OCI-LY3 (cell line): ENCODE data around the gene SIVA1.

ENCODE experiments used
- H2AFZ ChIP-seq: fragments of 200-600, 300-600 bp; shearing (Covaris generic); 2 replicates; pipeline ENCODE4 v1.6.0; 2014; ENCODE audit warnings: antibody characterized with exemption, low read depth, low read length
- H3K27ac ChIP-seq: fragments of 200-600, 300-600 bp; sonication (generic); 2 replicates; pipeline ENCODE4 v1.5.1; 2014; ENCODE audit warnings: mild to moderate bottlenecking, low read length, moderate library complexity, mixed read lengths
- H3K27me3 ChIP-seq: fragments of 200-600, 300-600 bp; sonication (generic); 2 replicates; pipeline ENCODE4 v1.6.1; 2014; ENCODE audit warnings: low read depth, low read length, mixed read lengths
- H3K36me3 ChIP-seq: fragments of 200-600, 300-600 bp; sonication (generic); replicated peaks from 2 replicates; pipeline ENCODE3; 2014; ENCODE audit warnings: low read depth, low read length, mixed read lengths
- H3K4me1 ChIP-seq: fragments of 300-600, 200-600 bp; sonication (generic); 2 replicates; pipeline ENCODE4 v1.6.1; 2014; ENCODE audit warnings: low read length, mixed read lengths
- H3K4me2 ChIP-seq: fragments of 200-600, 300-600 bp; sonication (generic); 2 replicates; pipeline ENCODE4 v1.6.1; 2014; ENCODE audit warnings: low read length, mixed read lengths
- H3K4me3 ChIP-seq: fragments of 300-600, 200-600 bp; sonication (generic); 2 replicates; pipeline ENCODE4 v1.5.1; 2014; ENCODE audit warnings: antibody characterized with exemption, mild to moderate bottlenecking, low read length, moderate library complexity
- H3K79me2 ChIP-seq: fragments of 300-600, 200-600 bp; shearing (Covaris generic); 2 replicates; pipeline ENCODE4 v1.6.1; 2014; ENCODE audit warnings: mild to moderate bottlenecking, low read length, mixed read lengths
- H3K9ac ChIP-seq: fragments of 300-600, 200-600 bp; shearing (Covaris generic); 2 replicates; pipeline ENCODE4 v1.6.0; 2014; ENCODE audit warnings: mild to moderate bottlenecking, low read length, moderate library complexity
- H3K9me3 ChIP-seq: fragments of 200-600, 300-600 bp; shearing (Covaris generic); 2 replicates; pipeline ENCODE4 v1.6.1; 2014; ENCODE audit warnings: low read length, mixed read lengths; ENCODE audit not compliant: insufficient read depth
- H4K20me1 ChIP-seq: fragments of 200-600, 300-600 bp; sonication (generic); 2 replicates; pipeline ENCODE4 v1.6.1; 2016; ENCODE audit warnings: low read length, mixed read lengths; ENCODE audit not compliant: insufficient read depth
- CTCF ChIP-seq: fragments of 200-600, 300-600 bp; sonication (generic); IDR thresholded peaks from 2 replicates; pipeline ENCODE4 v1.5.1; 2014; ENCODE audit warnings: antibody characterized with exemption, low read length, low read depth
- EZH2phosphoT487 ChIP-seq: fragments of 200-600 bp; shearing (Covaris generic); IDR thresholded peaks from 2 replicates; pipeline ENCODE4 v1.6.1; 2018; ENCODE audit warnings: antibody characterized with exemption, mixed run types, low read depth

Gene SIVA1

DNA sequence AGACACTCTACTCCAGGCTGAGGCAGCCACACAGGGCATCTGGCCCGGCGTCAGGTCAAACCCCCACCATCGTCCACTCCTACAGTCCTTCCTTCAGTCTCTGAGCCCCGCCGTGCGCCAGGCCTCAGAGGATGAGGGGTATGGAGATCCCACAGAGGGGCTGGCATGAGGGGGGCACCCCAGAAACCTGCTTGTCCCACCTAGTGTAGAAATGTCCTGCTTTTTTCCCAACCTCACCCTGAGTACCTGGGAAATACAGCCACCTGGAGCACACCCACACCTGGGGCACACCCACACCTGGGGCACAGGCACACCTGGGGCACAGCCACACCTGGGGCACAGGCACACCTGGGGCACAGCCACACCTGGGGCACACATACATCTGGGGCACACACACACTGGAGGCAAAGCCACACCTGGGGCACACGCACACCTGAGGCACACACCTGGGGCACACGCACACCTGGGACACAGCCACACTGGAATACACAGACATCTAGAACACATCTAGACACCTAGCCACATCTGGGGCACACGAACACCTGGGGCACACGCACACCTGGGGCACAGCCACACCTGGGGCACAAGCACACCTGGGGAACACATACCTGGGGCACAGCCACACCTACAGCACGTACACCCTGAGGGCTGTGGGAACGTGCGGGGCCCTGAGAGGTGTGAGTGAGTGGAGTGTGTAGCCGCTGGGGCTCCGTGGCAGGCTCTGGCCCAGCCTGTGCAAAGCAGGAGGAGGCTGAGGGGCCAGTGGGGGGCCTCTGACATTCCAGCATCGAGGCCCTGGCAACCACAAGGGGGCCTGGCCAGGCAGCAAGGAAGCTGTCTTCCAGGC is 24.2 kb downstream of the SIVA1 start:
- H3K9ac ChIP-seq = no peak overlapping the region
- H3K4me3 ChIP-seq = no peak overlapping the region
- H3K9me3 ChIP-seq = no peaks in the 10 kb centered on the region
- no peak overlapping the region for H3K4me2 ChIP-seq
- H4K20me1 ChIP-seq = peaks cover 4% of the 10 kb centered on the region; the same call in 1 of the 2 replicates
- peaks cover 21% of the 10 kb centered on the region for H3K36me3 ChIP-seq
- no peaks in the 10 kb centered on the region for H3K79me2 ChIP-seq
- H3K4me1 ChIP-seq = no peaks in the 10 kb centered on the region
- no peak for TF ChIP-seq EZH2phosphoT487
- TF ChIP-seq CTCF = no peak
- H3K27me3 ChIP-seq = no peaks in the 10 kb centered on the region
- H2AFZ ChIP-seq = no peak overlapping the region
- H3K27ac ChIP-seq = no peak overlapping the region

DNA sequence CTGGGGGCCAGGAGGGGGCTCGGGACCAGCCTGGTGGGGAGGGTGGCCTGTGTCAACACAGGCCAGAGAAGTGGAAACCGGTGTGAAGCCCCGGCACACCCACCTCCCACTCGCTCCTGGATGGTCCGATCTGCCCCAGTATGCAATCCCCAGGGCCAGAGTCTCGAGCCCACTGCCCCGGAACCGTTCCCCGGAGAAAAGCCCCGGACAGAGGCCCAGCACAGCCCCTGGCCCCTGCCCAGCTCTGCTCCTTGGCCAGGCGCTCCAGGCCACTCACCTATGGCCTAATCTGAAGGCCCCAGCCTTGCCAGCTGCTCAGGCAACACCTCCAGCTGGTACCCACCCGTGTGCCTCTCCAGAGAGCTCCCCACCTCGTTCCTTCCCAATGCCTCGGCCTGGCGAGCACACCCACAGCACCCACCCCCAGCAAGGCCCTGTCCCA is 24.9 kb downstream of the SIVA1 start:
- peaks cover 7% of the 10 kb centered on the region for H4K20me1 ChIP-seq
- no peak overlapping the region for H3K27ac ChIP-seq
- H2AFZ ChIP-seq = no peak overlapping the region
- no peak overlapping the region for H3K9ac ChIP-seq
- H3K9me3 ChIP-seq = no peaks in the 10 kb centered on the region
- no peak overlapping the region for H3K4me3 ChIP-seq
- no peaks in the 10 kb centered on the region for H3K27me3 ChIP-seq
- no peaks in the 10 kb centered on the region for H3K79me2 ChIP-seq
- no peak overlapping the region for H3K4me2 ChIP-seq
- TF ChIP-seq EZH2phosphoT487 = no peak
- no peak for TF ChIP-seq CTCF
- H3K4me1 ChIP-seq = no peaks in the 10 kb centered on the region
- H3K36me3 ChIP-seq = peaks cover 16% of the 10 kb centered on the region

DNA sequence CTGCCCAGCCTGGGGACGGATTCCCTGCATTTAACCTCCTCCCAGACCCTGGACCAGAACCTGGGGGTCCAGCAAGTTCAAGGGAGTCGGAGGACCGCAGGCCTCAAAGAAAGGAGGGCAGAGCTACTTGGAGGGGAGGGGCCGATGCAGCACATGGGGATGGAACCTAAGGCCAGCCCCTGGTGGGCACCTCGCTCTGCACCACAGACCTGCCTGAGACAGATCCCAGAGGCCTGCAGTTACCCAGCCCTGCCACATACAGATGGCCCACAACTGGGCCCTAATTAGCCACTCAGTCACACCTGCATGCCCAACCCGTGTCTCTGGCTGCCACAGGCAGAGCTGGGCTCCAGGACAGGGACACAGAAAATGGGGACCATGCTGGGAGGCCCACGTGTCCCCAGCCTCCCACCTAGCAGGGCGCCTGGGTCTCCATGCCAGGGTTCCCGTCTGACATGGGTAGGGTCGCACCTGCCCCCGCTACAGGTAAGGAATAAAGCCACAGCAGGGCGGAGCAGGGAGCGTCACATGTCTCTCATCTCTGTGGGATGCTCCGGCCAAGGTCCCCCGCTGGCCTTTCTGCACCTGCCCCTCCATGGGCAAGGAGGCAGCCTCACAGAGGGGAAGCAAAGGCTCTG is 25.9 kb downstream of the SIVA1 start:
- H3K27me3 ChIP-seq = no peaks in the 10 kb centered on the region
- TF ChIP-seq CTCF (no peak), EZH2phosphoT487 (no peak)
- no peak overlapping the region for H3K27ac ChIP-seq
- H3K4me2 ChIP-seq = no peak overlapping the region
- peaks cover 8% of the 10 kb centered on the region for H4K20me1 ChIP-seq
- no peaks in the 10 kb centered on the region for H3K9me3 ChIP-seq
- H3K79me2 ChIP-seq = no peaks in the 10 kb centered on the region
- no peak overlapping the region for H3K4me3 ChIP-seq
- H2AFZ ChIP-seq = no peak overlapping the region
- H3K4me1 ChIP-seq = no peaks in the 10 kb centered on the region
- peaks cover 16% of the 10 kb centered on the region for H3K36me3 ChIP-seq
- no peak overlapping the region for H3K9ac ChIP-seq

DNA sequence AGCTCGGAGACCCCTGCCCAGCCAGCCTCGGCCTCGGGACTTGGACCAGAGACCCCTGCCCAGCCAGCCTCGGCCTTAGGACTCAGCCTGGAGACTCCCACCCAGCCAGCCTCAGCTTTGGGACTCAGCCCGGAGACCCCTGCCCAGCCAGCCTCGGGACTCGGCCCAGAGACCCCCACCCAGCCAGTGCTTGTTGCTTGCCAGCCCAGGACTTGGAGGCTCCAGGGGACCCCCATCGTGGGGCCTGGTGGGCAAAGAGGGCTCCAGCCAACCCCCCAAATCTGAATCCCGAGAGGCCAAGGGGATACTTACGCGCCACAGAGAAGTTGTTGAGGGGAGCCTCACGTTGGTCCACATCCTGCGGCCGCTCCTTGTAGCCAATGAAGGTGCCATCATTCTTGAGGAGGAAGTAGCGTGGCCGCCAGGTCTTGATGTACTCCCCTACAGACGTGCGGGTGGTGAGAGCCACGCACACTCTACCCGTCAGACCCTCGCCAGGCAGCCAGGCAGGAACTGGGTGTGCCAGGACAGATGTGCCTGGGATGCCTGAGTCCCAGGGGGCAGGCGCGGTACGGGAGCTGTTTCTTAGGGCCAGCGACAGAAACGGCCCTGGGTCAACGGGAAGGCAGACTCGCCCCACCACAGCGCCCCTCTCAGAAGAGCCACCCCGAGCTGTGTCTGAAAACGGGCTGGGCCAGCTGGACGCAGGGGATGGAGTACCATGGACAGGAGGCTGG is 27.0 kb downstream of the SIVA1 start:
- H3K27ac ChIP-seq = no peak overlapping the region
- H3K4me3 ChIP-seq = no peak overlapping the region
- no peaks in the 10 kb centered on the region for H3K27me3 ChIP-seq
- no peaks in the 10 kb centered on the region; the same call in 1 of the 2 replicates for H3K79me2 ChIP-seq
- no peak overlapping the region for H2AFZ ChIP-seq
- H3K36me3 ChIP-seq = peaks cover 16% of the 10 kb centered on the region
- H3K9ac ChIP-seq = no peak overlapping the region
- no peak for TF ChIP-seq EZH2phosphoT487
- TF ChIP-seq CTCF = no peak
- no peaks in the 10 kb centered on the region for H3K9me3 ChIP-seq
- peaks cover 11% of the 10 kb centered on the region for H4K20me1 ChIP-seq
- no peaks in the 10 kb centered on the region for H3K4me1 ChIP-seq
- H3K4me2 ChIP-seq = no peak overlapping the region
